GM12872 (cell line): ENCODE results near the gene PITPNC1.
A peak's percentile ranks its signal among the peaks of the same experiment; 100 is the strongest.

Source experiments
- CTCF ChIP-seq: IDR thresholded peaks from 3 replicates; pipeline ENCODE4 v1.5.1; 2011; ENCODE audit warnings: low read depth, mild to moderate bottlenecking, low read length, moderate library complexity; ENCODE audit not compliant: insufficient read depth

The PITPNC1 gene

GRCh38 chr17:67672592-67673335 is 295.7 kb downstream of the PITPNC1 start:
- TF ChIP-seq CTCF: no peak

GRCh38 chr17:67675481-67675880 is 298.4 kb downstream of the PITPNC1 start:
- TF ChIP-seq CTCF: no peak

GRCh38 chr17:67676305-67676704 is 299.2 kb downstream of the PITPNC1 start:
- TF ChIP-seq CTCF: no peak

- TF ChIP-seq CTCF: no peak
These were observed 301.3 kb downstream of the PITPNC1 start for GRCh38 chr17:67678414-67678813.

- TF ChIP-seq CTCF: peak; percentile 25; the same call in 1 of the 3 replicates
These were observed 302.1 kb downstream of the PITPNC1 start for GRCh38 chr17:67679225-67679624.

GRCh38 chr17:67679721-67680120 is 302.6 kb downstream of the PITPNC1 start:
- no peak for TF ChIP-seq CTCF

GRCh38 chr17:67680445-67681224 is 303.6 kb downstream of the PITPNC1 start:
- TF ChIP-seq CTCF: no peak
